ENCODE results near the gene THAP8. TPM values are rescaled to one million over a fixed set of nuclear protein-coding genes. Genes with fewer than 3 reads are reported as not detected.

Gene THAP8
- total and polyA plus RNA-seq, 2 of the 13 experiments (the other 11 are each of a cell fraction or from before 2014, with no cell fraction given): 1.7 to 3.7 TPM

DNA sequence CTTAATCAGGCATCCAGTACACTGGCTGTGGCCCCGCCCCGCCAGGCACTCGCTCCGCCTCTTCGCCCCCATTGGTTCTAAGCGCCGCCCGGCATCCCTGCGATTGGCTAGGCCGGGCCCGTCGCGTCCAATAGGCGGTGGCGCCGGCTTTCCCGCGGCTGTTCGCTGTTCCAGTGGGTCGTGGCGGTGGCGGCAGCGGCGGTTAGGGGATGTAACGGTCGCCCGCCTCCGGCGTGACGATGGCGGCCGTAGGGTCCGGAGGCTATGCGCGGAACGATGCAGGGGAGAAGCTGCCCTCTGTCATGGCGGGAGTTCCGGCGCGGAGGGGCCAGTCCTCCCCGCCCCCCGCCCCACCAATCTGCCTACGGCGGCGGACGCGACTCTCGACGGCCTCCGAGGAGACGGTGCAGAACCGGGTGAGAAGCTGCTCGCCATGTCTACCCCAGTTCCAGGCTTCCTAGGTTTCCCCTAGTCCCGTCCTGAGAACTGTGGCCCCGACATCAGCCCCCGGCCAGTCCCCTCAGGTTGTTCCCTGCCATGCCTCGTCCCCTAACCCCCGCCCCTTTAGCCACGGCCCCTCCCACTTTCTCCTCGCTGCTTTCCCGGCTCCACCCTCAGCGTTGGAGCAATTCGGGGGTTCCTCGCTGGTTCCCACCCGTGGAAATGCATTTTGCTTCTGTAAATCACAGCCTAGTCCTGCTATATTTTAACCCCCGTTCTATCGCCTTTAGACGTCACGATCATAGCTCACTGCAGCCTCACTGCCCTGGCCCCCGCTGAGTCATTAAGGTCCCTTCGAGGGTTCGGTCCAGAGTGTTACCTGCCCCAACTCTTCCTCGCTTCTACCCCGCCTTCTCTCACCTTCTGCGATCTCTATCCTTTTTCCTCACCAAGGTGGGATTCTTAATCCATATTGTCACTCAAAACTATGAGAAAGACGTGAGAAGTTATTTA, 925 bp upstream of the THAP8 start, which contains the start of gene WDR62 (continued):
- TF ChIP-seq, protein P1, sequence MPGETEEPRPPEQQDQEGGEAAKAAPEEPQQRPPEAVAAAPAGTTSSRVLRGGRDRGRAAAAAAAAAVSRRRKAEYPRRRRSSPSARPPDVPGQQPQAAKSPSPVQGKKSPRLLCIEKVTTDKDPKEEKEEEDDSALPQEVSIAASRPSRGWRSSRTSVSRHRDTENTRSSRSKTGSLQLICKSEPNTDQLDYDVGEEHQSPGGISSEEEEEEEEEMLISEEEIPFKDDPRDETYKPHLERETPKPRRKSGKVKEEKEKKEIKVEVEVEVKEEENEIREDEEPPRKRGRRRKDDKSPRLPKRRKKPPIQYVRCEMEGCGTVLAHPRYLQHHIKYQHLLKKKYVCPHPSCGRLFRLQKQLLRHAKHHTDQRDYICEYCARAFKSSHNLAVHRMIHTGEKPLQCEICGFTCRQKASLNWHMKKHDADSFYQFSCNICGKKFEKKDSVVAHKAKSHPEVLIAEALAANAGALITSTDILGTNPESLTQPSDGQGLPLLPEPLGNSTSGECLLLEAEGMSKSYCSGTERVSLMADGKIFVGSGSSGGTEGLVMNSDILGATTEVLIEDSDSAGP (CRISPR knock-in tag; IDR thresholded peaks at IDR 0.05; ENCODE audit: borderline replicate concordance): peak; percentile 51; the same call in 1 of the 2 replicates
- TF ChIP-seq, protein P2, sequence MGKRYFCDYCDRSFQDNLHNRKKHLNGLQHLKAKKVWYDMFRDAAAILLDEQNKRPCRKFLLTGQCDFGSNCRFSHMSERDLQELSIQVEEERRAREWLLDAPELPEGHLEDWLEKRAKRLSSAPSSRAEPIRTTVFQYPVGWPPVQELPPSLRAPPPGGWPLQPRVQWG (CRISPR knock-in tag; IDR thresholded peaks at IDR 0.05; ENCODE audit: borderline replicate concordance, low read depth): no peak
- TF ChIP-seq HDAC1 (CRISPR knock-in tag; IDR thresholded peaks at IDR 0.05): peak; percentile 94
- TF ChIP-seq, protein P3, sequence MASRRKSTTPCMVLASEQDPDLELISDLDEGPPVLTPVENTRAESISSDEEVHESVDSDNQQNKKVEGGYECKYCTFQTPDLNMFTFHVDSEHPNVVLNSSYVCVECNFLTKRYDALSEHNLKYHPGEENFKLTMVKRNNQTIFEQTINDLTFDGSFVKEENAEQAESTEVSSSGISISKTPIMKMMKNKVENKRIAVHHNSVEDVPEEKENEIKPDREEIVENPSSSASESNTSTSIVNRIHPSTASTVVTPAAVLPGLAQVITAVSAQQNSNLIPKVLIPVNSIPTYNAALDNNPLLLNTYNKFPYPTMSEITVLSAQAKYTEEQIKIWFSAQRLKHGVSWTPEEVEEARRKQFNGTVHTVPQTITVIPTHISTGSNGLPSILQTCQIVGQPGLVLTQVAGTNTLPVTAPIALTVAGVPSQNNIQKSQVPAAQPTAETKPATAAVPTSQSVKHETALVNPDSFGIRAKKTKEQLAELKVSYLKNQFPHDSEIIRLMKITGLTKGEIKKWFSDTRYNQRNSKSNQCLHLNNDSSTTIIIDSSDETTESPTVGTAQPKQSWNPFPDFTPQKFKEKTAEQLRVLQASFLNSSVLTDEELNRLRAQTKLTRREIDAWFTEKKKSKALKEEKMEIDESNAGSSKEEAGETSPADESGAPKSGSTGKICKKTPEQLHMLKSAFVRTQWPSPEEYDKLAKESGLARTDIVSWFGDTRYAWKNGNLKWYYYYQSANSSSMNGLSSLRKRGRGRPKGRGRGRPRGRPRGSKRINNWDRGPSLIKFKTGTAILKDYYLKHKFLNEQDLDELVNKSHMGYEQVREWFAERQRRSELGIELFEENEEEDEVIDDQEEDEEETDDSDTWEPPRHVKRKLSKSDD (CRISPR knock-in tag; IDR thresholded peaks at IDR 0.05; ENCODE audit: low read depth): 0 out of 2 replicates have a peak, but pooled peaks have one; percentile 6
- TF ChIP-seq IRF2 (CRISPR knock-in tag; IDR thresholded peaks at IDR 0.05): no peak; the same call in 1 of the 2 replicates
- 0 out of 2 replicates have a peak, but pooled peaks have one; percentile 25 for TF ChIP-seq ZSCAN20 (CRISPR knock-in tag; IDR thresholded peaks at IDR 0.05; ENCODE audit: borderline replicate concordance)
- TF ChIP-seq ZC3H13 (CRISPR knock-in tag; IDR thresholded peaks at IDR 0.05): peak; percentile 74
- TF ChIP-seq ZNF572 (CRISPR knock-in tag; IDR thresholded peaks at IDR 0.05): 0 out of 2 replicates have a peak, but pooled peaks have one; percentile 20
- TF ChIP-seq, protein P4, sequence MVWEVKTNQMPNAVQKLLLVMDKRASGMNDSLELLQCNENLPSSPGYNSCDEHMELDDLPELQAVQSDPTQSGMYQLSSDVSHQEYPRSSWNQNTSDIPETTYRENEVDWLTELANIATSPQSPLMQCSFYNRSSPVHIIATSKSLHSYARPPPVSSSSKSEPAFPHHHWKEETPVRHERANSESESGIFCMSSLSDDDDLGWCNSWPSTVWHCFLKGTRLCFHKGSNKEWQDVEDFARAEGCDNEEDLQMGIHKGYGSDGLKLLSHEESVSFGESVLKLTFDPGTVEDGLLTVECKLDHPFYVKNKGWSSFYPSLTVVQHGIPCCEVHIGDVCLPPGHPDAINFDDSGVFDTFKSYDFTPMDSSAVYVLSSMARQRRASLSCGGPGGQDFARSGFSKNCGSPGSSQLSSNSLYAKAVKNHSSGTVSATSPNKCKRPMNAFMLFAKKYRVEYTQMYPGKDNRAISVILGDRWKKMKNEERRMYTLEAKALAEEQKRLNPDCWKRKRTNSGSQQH (CRISPR knock-in tag; IDR thresholded peaks at IDR 0.05; ENCODE audit: low read depth): peak; percentile 79
- 0 out of 2 replicates have a peak, but pooled peaks have one; percentile 8 for TF ChIP-seq ZNF230 (CRISPR knock-in tag; IDR thresholded peaks at IDR 0.05)
- no peak for TF ChIP-seq ZBTB38 (CRISPR knock-in tag; IDR thresholded peaks at IDR 0.05)
- no peak for TF ChIP-seq SP1 (IDR thresholded peaks at IDR 0.05)
- TF ChIP-seq SP1 (CRISPR knock-in tag; IDR thresholded peaks at IDR 0.05): peak; percentile 60; the same call in 1 of the 2 replicates
- TF ChIP-seq ZNF232 (CRISPR knock-in tag; IDR thresholded peaks at IDR 0.05; ENCODE audit: borderline replicate concordance): 0 out of 2 replicates have a peak, but pooled peaks have one; percentile 7
- TF ChIP-seq, protein P5, sequence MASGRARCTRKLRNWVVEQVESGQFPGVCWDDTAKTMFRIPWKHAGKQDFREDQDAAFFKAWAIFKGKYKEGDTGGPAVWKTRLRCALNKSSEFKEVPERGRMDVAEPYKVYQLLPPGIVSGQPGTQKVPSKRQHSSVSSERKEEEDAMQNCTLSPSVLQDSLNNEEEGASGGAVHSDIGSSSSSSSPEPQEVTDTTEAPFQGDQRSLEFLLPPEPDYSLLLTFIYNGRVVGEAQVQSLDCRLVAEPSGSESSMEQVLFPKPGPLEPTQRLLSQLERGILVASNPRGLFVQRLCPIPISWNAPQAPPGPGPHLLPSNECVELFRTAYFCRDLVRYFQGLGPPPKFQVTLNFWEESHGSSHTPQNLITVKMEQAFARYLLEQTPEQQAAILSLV (CRISPR knock-in tag; IDR thresholded peaks at IDR 0.05; ENCODE audit: borderline replicate concordance): no peak; the same call in 1 of the 2 replicates
- no peak for TF ChIP-seq ZFP37 (CRISPR knock-in tag; IDR thresholded peaks at IDR 0.05; ENCODE audit: borderline replicate concordance)
- no peak for TF ChIP-seq MZF1 (CRISPR knock-in tag; IDR thresholded peaks at IDR 0.05; ENCODE audit: borderline replicate concordance)
